ENCODE results near the gene RTRAF. TPM values are rescaled to one million over a fixed set of nuclear protein-coding genes. Genes with fewer than 3 reads are reported as not detected.

RTRAF gene
- polyA plus RNA-seq, 1 of the 3 experiments (the other 2 are of a cell fraction): 43.6 TPM

GRCh38 chr14:52053044-52053443, 63.7 kb downstream of the RTRAF start:
- peak overlapping the region; percentile 16; the same call in 1 of the 2 replicates for H3K4me2 ChIP-seq

GRCh38 chr14:52054678-52055077, 65.3 kb downstream of the RTRAF start:
- ChIA-PET POLR2A (no interaction called here), CTCF (interaction anchor here (0.8 kb wide), 1 partner anchor 279 kb away, joined by 3 read pairs; no protein-coding TSS in a partner anchor)
- H3K9me2 ChIP-seq: no peaks in the 10 kb centered on the region
- no peak overlapping the region for H3K4me3 ChIP-seq (ENCODE audit: low read depth in 2 of 2, low read length in 1 of 2)
- peak overlapping the region in 1 of 2 experiments; percentile 65; a peak in 1 of 4 replicates for H3K27ac ChIP-seq (ENCODE audit: low read depth in 2 of 2, low read length in 1 of 2)
- peak overlapping the region; percentile 13; the same call in 1 of the 2 replicates for H3K4me2 ChIP-seq
- TF ChIP-seq CHD2 (IDR thresholded peaks at IDR 0.05; ENCODE audit: low read length, partially characterized antibody): no peak
- no peak for TF ChIP-seq MAX (IDR thresholded peaks at IDR 0.05; ENCODE audit: low read depth)
- peaks cover 18% of the 10 kb centered on the region for H3K79me2 ChIP-seq (ENCODE audit: insufficient read depth)
- no peaks in the 10 kb centered on the region for H3K9me3 ChIP-seq
- peaks cover 3 to 32% of the 10 kb centered on the region in 2 experiments; a peak in 3 of 4 replicates for H3K4me1 ChIP-seq (ENCODE audit: control insufficient read depth in 1 of 2, insufficient read depth in 2 of 2, low read depth in 1 of 2, low read length in 1 of 2)
- 0% methylated on average over 1 of the region's 1 CpG for WGBS (ENCODE audit: low lambda C conversion rate)
- H2AFZ ChIP-seq (ENCODE audit: low read depth): no peak overlapping the region
- H3K27me3 ChIP-seq (ENCODE audit: insufficient read depth): no peaks in the 10 kb centered on the region
- H3K36me3 ChIP-seq (replicated peaks in 1 of 2; ENCODE audit: control insufficient read depth in 1 of 2, insufficient read depth in 2 of 2, low read length in 1 of 2): peaks cover 0 to 31% of the 10 kb centered on the region in 2 experiments
- H3F3A ChIP-seq (replicated peaks; ENCODE audit: insufficient read depth): peaks cover 24% of the 10 kb centered on the region
- no peak for DNase-seq
- no peak overlapping the region for H3K9ac ChIP-seq
- no peaks in the 10 kb centered on the region for H4K20me1 ChIP-seq (ENCODE audit: insufficient read depth)

More at GRCh38 chr14:52053044-52053443, 63.7 kb downstream of the RTRAF start:
- Histone ChIP-seq H2AFZ (ENCODE audit: low read depth) (no peak overlapping the region), H3K4me1 (ENCODE audit: control insufficient read depth in 1 of 2, insufficient read depth in 2 of 2, low read depth in 1 of 2, low read length in 1 of 2) (peaks cover 3 to 32% of the 10 kb centered on the region in 2 experiments; a peak in 3 of 4 replicates), H3K79me2 (ENCODE audit: insufficient read depth) (peaks cover 29% of the 10 kb centered on the region), H3K9me3 (no peaks in the 10 kb centered on the region), H3K9me2 (no peaks in the 10 kb centered on the region), H4K20me1 (ENCODE audit: insufficient read depth) (no peaks in the 10 kb centered on the region), H3K4me3 (ENCODE audit: low read depth in 2 of 2, low read length in 1 of 2) (no peak overlapping the region), H3K27ac (ENCODE audit: low read depth in 2 of 2, low read length in 1 of 2) (peak overlapping the region in 1 of 2 experiments; percentile 94; a peak in 2 of 4 replicates), H3K36me3 (replicated peaks in 1 of 2; ENCODE audit: control insufficient read depth in 1 of 2, insufficient read depth in 2 of 2, low read length in 1 of 2) (peaks cover 0 to 23% of the 10 kb centered on the region in 2 experiments), H3K9ac (no peak overlapping the region), H3F3A (replicated peaks; ENCODE audit: insufficient read depth) (peaks cover 24% of the 10 kb centered on the region), H3K27me3 (ENCODE audit: insufficient read depth) (no peaks in the 10 kb centered on the region)
- ChIA-PET CTCF (no interaction called here), POLR2A (no interaction called here)
- DNase-seq: no peak
- TF ChIP-seq EZH2phosphoT487 (IDR thresholded peaks at IDR 0.05; ENCODE audit: borderline replicate concordance, low read depth): no peak
- no peak for TF ChIP-seq ELF1 (IDR thresholded peaks at IDR 0.05)
- no peak for TF ChIP-seq CTCF (IDR thresholded peaks at IDR 0.05)
- no peak for TF ChIP-seq RXRA (IDR thresholded peaks at IDR 0.05; ENCODE audit: borderline replicate concordance, low read depth)
- no peak for TF ChIP-seq EP300 (IDR thresholded peaks at IDR 0.05; ENCODE audit: borderline replicate concordance in 1 of 2, low read depth in 1 of 2, low read length in 1 of 2)
- TF ChIP-seq GABPA (IDR thresholded peaks at IDR 0.05; ENCODE audit: low read depth): no peak
- 91% methylated on average over 5 of the region's 5 CpGs for WGBS (ENCODE audit: low lambda C conversion rate)

- Histone ChIP-seq H3K4me3 (ENCODE audit: low read depth in 2 of 2, low read length in 1 of 2) (no peak overlapping the region), H3K4me1 (ENCODE audit: control insufficient read depth in 1 of 2, insufficient read depth in 2 of 2, low read depth in 1 of 2, low read length in 1 of 2) (peaks cover 3 to 32% of the 10 kb centered on the region in 2 experiments; a peak in 3 of 4 replicates), H3K36me3 (replicated peaks in 1 of 2; ENCODE audit: control insufficient read depth in 1 of 2, insufficient read depth in 2 of 2, low read length in 1 of 2) (peaks cover 0 to 35% of the 10 kb centered on the region in 2 experiments), H3K9me2 (no peaks in the 10 kb centered on the region), H3K27me3 (ENCODE audit: insufficient read depth) (no peaks in the 10 kb centered on the region), H3K27ac (ENCODE audit: low read depth in 2 of 2, low read length in 1 of 2) (peak overlapping the region in 1 of 2 experiments; percentile 65; a peak in 2 of 4 replicates), H3F3A (replicated peaks; ENCODE audit: insufficient read depth) (peaks cover 24% of the 10 kb centered on the region), H4K20me1 (ENCODE audit: insufficient read depth) (no peaks in the 10 kb centered on the region), H3K79me2 (ENCODE audit: insufficient read depth) (peaks cover 13% of the 10 kb centered on the region), H3K9me3 (no peaks in the 10 kb centered on the region), H3K9ac (no peak overlapping the region), H2AFZ (ENCODE audit: low read depth) (no peak overlapping the region), H3K4me2 (peak overlapping the region; percentile 13; the same call in 1 of the 2 replicates)
- POLR2A ChIA-PET: no interaction called here
- 69% methylated on average over 2 of the region's 2 CpGs for WGBS (ENCODE audit: low lambda C conversion rate)
- TF ChIP-seq NFIC (IDR thresholded peaks at IDR 0.05; ENCODE audit: borderline replicate concordance): peak; percentile 25; the same call in 1 of the 2 replicates
- peak; percentile 30 for TF ChIP-seq JUND (IDR thresholded peaks at IDR 0.05)
- TF ChIP-seq FOSL2 (IDR thresholded peaks at IDR 0.05; ENCODE audit: borderline replicate concordance, low read depth): peak; percentile 22; the same call in 1 of the 2 replicates
- no peak for TF ChIP-seq FOXM1 (IDR thresholded peaks at IDR 0.05; ENCODE audit: low read depth)
- no peak for TF ChIP-seq ZBTB33 (IDR thresholded peaks at IDR 0.05; ENCODE audit: borderline replicate concordance, low read depth)
- peak; percentile 29; the same call in 1 of the 2 replicates for TF ChIP-seq PBX3 (IDR thresholded peaks at IDR 0.05)
- TF ChIP-seq TCF12 (IDR thresholded peaks at IDR 0.05): peak; percentile 12; the same call in 1 of the 2 replicates
- CTCF ChIA-PET: interaction anchor here (0.8 to 1.6 kb wide), 2 partner anchors 11 to 280 kb away, joined by 3 to 5 read pairs; no protein-coding TSS in a partner anchor
- DNase-seq: no peak
Observed at GRCh38 chr14:52055167-52055566, 65.8 kb downstream of the RTRAF start.

All from SK-N-SH (cell line).